Neural cell (in vitro differentiated cells): ENCODE measurements around the gene EPHB3. TPM values are rescaled to one million over a fixed set of nuclear protein-coding genes. Genes with fewer than 3 reads are reported as not detected.

Experiments
- polyA plus RNA-seq: library from polyadenylated mRNA; depleted of rRNA; stranded (reverse); fragments of >200 nt; gene quantifications from 2 replicates; pipeline ENCODE4 v1.2.3, GENCODE V29; 2014

Gene EPHB3
- polyA plus RNA-seq, 1 donor from 2014 or later, result 4.3 TPM

Other genes with a start within 250 kb of the EPHB3 start
- gene EIF4G1, start 247.2 kb upstream of the EPHB3 start, polyA plus RNA-seq, result 66.9 and 80.0 TPM in 2 replicates
- gene FAM131A, start 224.2 kb upstream of the EPHB3 start, polyA plus RNA-seq, result 141 and 154 TPM in 2 replicates
- 13.4 and 14.0 TPM in 2 replicates for gene CLCN2, start 200.2 kb upstream of the EPHB3 start, polyA plus RNA-seq
- 155 and 185 TPM in 2 replicates for gene POLR2H, start 200.1 kb upstream of the EPHB3 start, polyA plus RNA-seq
- gene THPO, start 183.6 kb upstream of the EPHB3 start, polyA plus RNA-seq, result 0.18 and 0.59 TPM in 2 replicates
- gene CHRD, start 181.7 kb upstream of the EPHB3 start, polyA plus RNA-seq, result 2.9 and 4.8 TPM in 2 replicates
- gene MAGEF1, start 150.3 kb downstream of the EPHB3 start, polyA plus RNA-seq, result 90.9 and 103 TPM in 2 replicates